SK-N-SH (cell line): ENCODE measurements around the gene SPATA12.

Experiments
- NFIC ChIP-seq: IDR thresholded peaks from 2 replicates; pipeline ENCODE4 v1.4.0; 2012; ENCODE audit warnings: borderline replicate concordance
- POLR2AphosphoS5 ChIP-seq: IDR thresholded peaks from 2 replicates; pipeline ENCODE4 v1.6.1; 2012; ENCODE audit warnings: low read depth, low read length
- SMC3 ChIP-seq: IDR thresholded peaks from 2 replicates; pipeline ENCODE4 v1.6.1; 2012; ENCODE audit warnings: low read depth, low read length, improper control_type of control experiment
- TF ChIP-seq, protein P1 (sequence below): fragments of 200-600 bp; sonication (generic); IDR thresholded peaks from 2 replicates; pipeline ENCODE4 v1.6.1; 2017; ENCODE audit warnings: antibody characterized with exemption, mild to moderate bottlenecking, moderate library complexity
- TF ChIP-seq, protein P2 (sequence below): fragments of 150-350 bp; IDR thresholded peaks from 2 replicates; pipeline ENCODE4 v1.6.1; 2017; ENCODE audit warnings: antibody characterized with exemption, low read length, low read depth, borderline replicate concordance

DNA sequence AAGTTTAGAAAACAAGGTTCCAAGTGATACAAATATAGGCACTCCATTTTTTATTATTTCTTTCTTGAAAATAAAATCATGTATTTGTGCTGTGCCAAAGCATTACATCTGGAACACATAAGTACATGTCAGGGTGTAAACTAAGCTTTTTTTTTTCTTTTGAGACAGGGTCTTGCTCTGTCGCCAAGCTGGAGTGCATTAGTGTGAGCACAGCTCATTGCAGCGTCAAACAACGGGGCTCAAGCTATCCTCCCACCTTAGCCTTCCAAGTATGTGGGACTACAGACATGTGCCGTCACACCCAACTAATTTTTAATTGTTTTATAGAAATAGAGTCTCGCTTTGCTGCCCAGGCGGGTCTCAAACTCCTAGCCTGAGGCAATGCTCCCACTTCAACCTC, 9.0 kb downstream of the SPATA12 start:
- TF ChIP-seq, protein P1, sequence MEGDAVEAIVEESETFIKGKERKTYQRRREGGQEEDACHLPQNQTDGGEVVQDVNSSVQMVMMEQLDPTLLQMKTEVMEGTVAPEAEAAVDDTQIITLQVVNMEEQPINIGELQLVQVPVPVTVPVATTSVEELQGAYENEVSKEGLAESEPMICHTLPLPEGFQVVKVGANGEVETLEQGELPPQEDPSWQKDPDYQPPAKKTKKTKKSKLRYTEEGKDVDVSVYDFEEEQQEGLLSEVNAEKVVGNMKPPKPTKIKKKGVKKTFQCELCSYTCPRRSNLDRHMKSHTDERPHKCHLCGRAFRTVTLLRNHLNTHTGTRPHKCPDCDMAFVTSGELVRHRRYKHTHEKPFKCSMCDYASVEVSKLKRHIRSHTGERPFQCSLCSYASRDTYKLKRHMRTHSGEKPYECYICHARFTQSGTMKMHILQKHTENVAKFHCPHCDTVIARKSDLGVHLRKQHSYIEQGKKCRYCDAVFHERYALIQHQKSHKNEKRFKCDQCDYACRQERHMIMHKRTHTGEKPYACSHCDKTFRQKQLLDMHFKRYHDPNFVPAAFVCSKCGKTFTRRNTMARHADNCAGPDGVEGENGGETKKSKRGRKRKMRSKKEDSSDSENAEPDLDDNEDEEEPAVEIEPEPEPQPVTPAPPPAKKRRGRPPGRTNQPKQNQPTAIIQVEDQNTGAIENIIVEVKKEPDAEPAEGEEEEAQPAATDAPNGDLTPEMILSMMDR, result no peak
- no peak for TF ChIP-seq POLR2AphosphoS5
- no peak for TF ChIP-seq SMC3
- TF ChIP-seq, protein P2, sequence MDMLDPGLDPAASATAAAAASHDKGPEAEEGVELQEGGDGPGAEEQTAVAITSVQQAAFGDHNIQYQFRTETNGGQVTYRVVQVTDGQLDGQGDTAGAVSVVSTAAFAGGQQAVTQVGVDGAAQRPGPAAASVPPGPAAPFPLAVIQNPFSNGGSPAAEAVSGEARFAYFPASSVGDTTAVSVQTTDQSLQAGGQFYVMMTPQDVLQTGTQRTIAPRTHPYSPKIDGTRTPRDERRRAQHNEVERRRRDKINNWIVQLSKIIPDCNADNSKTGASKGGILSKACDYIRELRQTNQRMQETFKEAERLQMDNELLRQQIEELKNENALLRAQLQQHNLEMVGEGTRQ, result no peak
- TF ChIP-seq NFIC, result no peak
